Measurements from ENCODE around the gene RAB29.
"Not testable (repeated sequence)": the region's sequence is repeated elsewhere in the genome, so short reads cannot be mapped to it uniquely, and the experiment has no call there.

Gene RAB29, protein sequence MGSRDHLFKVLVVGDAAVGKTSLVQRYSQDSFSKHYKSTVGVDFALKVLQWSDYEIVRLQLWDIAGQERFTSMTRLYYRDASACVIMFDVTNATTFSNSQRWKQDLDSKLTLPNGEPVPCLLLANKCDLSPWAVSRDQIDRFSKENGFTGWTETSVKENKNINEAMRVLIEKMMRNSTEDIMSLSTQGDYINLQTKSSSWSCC

DNA sequence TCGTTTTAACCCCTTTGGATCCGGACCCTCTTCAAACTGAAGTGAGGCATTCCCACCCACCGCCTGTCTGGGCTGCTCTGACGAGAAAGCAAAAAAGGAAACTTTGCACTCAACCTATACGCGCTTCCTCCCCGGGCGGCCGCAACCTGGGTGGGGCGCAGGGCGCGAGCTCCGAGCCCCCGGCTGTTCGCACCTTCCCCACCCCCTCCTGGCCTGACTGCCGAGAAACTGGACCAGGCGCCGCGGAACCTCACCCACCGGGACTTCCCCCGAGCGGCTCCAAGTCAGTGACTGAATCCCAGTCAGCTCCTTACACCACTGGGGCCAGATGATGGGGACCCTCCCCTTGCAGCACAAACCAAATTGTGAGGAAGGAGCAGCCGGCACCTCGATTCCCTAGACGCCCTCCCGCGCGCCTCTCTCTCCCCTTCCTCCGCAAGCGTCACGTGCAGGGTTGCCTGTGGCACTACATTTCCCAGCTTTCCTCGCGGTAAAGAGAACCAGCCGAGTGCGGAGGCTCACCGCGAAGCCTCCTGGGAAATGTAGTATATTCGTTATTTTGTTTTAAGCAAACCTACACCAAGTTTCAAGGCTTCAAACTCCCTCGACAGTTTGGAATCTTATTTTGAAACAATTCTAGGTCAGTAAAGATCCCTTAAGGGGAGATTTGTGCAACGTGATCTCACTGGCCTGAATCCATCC is at the start of gene RAB29:
RAB29 (minus strand) TSS at position 468 of the 702 bp plus-strand sequence. CDS start 526 bp downstream, outside the sequence.
- peak; percentile 73 for DNase-seq (ENCODE audit: low spot score)

DNA sequence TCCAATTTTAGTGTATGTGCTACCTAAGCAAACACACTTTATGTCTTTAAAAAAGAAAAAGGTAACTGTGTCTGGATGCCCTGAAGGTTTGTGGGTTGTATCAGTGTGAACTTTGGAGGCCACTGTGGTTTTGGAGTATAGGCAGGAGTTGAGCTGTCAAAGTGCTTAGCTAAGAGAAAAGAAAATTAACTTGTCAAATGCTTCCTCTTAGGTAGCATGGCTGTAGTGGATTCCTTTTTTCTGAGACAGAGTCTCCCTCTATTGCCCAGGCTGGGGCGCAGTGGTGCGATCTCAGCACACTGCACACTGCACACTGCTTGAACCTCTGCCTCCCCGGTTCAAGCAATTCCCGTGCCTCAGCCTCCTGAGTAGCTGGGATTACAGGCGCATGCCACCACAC is 48.9 kb upstream of the RAB29 start:
- DNase-seq (ENCODE audit: low spot score): no peak

DNA sequence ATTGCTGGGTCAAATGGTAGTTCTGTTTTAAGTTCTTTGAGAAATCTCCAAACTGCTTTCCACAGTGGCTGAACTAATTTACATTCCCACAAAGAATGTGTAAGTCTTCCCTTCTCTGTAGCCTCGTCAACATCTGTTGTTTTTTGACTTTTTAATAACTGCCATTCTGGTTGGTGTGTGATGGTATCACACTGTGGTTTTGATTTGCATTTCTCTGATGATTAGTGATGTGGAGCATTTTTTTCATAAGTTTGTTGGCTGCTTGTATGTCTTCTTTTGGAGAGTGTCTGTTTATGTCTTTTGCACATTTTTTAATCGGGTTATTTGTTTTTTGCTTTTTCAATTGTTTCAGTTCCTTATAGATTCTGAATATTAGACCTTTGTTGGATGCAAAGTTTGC is 48.0 kb upstream of the RAB29 start:
- DNase-seq (ENCODE audit: low spot score): not testable (repeated sequence)

DNA sequence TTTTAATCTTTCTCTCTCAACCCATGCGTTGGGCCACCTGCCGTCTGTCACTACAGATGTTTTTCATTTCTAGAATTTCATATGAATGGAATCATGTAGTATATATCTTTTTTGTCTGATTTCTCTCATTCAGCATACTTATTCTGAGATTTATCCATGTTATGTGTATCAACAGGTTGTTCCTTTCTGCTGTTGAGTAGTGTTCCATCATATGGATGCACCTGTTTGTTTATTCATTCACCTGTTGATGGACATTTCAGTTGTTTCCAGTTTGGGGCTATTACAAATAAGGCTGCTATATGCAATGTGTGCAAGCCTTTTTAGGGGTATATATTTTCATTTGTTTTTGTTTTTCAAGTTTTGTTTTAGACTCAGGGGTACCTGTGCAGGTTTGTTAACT is 47.1 kb upstream of the RAB29 start:
- no peak for DNase-seq (ENCODE audit: low spot score)

DNA sequence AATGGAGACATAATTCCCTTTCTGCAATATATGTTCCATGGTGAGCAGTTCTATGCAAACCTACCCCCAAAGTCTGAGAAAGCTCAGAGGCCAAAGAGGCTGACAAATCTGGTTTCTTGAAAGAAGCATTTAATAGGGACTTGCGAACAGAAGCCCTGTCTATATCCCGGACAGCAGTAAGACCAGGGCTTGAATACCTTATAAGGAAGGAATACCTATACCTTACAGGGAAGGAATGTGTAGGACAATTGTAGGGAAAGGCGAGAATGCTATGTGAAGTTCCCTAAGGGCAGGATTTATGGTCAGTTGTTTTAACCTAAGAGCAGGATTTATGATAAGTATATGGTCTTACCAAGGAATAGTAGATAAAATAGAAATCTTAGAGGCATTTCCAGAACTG is 42.7 kb upstream of the RAB29 start:
- no peak for DNase-seq (ENCODE audit: low spot score)

DNA sequence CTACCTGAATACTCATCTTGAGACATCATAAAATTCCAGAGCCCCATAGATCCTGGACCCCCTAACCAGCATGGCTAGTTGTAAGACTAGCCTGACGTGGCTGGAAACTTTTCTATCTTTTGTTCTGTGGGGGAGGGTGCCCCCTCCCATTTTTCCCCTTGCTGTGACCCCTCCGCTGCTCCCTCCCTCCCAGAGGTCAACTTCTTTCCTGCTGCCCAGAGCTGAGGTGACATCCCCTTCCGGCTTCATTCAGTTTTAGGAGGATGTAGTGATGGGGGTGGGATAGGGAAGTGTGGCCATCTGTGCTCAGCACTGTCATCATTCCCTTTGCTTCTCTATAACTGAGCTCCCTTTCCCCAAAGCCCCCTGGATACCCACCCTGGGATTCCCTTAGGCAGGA is 42.1 kb upstream of the RAB29 start:
- DNase-seq (ENCODE audit: low spot score): no peak

DNA sequence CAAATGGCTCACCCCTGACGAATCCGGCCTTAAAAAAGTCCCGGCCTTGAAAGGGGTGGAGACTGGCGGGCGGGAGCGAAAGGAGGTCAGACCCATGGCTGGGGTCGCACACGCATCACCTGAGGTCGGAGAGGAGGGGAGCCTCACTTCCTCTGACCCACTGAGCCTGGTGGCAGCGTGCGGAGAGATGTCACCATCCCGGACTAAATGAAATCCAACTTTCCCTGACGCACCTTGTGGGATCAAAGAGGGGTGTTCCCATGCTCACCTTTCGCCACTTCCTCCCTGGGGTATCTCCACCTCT is 38.4 kb upstream of the RAB29 start:
- DNase-seq (ENCODE audit: low spot score): no peak

DNA sequence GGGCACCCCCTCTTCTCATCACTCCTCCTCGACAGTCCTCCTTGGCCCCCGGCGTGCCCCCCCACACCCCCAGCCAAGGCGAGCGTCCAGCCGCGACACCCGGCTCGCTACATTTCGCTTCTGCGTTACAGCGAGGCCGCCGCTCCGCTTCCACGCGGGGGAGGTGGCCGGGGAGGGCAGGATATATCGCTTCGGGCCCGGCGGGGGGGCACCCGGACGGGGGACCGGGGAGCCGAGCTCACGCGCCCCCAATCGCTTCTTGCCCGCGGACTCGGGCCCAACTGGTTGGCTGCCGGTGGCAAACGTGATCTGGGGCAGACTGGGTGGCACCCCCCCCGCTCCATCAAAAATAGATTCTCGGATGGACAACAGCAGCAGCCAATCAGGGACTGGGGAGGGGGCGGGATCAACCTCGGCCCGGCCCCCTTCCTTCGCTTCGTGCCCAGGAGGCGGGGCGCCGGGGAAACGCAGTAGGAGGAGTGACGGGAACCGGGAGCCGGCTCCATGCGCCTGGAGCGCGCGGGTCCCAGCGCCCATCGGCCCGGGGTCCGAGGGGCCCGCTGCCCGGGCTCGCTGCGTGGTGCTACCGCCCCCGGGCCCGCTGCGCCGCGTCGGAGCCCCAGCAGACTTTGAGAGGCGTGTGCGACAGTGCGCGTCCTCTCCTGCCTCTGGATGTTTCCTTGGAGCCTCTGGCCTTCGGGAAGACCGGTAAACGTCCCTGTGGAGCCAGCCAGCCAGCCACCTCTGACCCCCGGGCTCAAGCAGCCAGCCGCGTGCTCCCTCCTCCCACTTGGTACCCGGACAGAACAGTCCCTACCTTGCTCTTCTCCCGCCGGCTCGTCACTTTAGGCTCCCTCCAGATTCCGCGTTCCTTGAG is 37.8 kb upstream of the RAB29 start, which contains the start of gene SLC41A1:
SLC41A1 (minus strand) TSS at position 321 of the 877 bp plus-strand sequence. CDS start 2,757 bp downstream, outside the sequence.
- DNase-seq (ENCODE audit: low spot score): peak; percentile 98

DNA sequence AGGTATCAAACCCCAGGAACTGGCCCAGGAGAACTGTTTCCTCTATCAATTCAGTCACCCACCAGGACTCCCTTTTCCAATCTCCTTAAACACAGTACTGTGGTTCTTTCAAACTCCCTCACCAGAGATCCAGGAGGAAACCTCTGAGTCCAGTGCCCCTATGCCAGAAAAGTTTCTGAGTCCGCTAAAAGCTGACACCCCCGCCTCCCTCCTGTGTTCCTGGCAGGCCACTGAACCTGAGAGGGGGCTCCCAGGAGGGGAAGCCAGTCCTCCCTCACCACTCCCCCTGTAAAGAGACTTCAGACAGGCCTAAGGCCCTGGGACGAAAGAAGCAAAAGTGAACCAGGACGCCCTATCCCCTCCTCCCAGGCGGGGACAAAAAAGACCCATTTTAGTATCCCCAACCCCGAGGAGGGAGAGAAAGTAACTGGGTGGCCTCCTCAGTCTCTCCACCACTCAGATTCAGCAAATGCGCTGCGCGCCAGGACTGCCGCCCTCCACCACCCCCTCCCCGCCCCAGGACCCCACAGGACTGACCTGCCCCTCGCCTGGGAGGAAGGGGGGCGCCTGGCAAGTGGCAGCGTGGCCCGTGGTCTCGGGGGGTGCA is 37.1 kb upstream of the RAB29 start:
- peak; percentile 54 for DNase-seq (ENCODE audit: low spot score)

DNA sequence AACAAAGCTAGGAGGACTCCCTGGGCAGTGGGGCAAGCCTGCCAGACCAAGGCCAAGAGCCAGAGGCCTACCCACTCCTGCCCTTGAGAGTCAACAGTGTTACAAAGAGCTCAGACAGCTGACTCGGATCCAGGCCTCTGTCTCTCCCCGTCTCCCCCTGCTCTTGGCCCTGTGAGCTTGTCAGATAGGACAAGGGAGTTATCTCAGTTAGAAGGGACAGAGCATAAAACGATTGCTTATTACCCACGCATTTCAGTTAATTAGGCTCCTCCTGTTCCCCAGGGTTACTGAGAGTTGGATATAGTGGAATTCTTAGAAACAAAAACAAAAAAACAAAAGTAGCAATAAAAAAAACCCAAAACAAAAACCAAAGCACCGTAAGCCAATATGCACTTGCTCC is 36.4 kb upstream of the RAB29 start:
- DNase-seq (ENCODE audit: low spot score): peak; percentile 36

DNA sequence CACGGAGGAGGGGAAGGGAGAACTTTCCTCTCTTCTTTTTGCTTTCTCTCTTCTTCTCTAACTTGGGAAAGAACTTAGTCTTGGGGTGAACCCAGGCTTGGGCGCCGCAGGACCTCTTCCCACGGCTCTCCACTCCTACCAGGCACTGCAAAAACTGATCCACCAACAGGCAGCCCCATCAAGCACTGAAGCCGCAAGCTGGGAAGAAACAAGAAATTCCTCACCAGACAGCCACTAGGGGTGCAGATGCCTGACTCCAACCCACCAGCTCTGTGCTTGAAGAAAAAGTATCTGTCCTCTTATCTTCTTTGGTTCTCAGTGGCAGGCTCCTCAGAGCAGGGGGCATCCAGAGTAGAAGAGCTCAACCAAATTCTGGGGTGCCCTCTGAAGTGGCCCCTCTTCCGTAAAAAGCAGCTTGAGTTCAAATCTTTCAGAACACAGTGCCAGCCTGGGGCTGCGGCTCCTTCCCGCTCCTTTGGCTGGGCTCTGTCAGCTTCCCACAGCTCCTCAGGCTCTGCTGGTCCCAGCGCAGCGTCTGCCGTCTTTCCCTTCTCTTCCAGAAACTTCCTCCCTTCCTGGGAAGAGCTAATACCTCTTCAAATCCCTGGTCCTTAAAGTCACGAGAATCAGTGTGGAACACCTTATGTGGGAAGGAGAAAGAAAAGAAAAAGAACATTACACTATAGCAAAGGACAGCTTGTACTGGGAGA is 35.3 kb upstream of the RAB29 start:
- DNase-seq (ENCODE audit: low spot score): peak; percentile 59

DNA sequence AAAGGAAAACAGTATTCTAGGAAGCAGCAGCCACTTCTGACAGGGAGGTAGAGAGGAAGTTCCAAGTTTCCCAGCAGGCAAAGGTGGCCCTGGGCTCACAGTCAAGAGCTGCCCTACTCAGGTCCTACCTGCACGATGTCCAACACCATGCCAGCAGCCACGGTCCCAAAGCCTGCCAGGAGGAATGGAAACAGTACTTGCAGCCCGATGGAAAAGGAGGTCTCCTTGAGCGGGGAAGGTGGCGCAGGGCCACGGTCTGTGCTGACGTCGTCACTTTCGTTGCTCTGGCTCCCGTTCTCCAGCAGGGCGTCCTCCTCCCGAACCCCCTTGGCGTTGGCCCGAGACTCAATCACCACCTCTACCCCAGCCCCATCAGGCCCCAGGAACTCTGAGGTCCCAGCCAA is 34.7 kb upstream of the RAB29 start:
- no peak for DNase-seq (ENCODE audit: low spot score)

DNA sequence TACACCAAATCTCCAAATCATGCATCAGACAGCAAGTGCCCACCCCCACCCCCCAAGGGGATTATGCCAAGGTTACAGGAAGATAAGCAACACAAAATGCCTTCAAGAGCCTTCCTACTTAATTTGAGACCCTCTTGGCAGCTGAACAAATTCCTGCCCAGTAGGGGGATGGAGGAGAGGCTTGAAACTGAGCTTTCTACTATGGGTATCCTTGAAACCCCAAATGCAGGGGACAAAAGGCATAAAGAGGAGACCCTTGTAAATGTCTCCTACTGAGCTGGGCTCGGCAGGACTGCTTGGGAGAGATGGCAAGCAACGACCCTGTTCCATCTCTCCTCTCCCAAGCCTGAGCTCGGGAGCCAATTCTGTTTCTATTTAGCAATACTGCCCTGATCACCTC is 34.2 kb upstream of the RAB29 start:
- DNase-seq (ENCODE audit: low spot score): no peak

DNA sequence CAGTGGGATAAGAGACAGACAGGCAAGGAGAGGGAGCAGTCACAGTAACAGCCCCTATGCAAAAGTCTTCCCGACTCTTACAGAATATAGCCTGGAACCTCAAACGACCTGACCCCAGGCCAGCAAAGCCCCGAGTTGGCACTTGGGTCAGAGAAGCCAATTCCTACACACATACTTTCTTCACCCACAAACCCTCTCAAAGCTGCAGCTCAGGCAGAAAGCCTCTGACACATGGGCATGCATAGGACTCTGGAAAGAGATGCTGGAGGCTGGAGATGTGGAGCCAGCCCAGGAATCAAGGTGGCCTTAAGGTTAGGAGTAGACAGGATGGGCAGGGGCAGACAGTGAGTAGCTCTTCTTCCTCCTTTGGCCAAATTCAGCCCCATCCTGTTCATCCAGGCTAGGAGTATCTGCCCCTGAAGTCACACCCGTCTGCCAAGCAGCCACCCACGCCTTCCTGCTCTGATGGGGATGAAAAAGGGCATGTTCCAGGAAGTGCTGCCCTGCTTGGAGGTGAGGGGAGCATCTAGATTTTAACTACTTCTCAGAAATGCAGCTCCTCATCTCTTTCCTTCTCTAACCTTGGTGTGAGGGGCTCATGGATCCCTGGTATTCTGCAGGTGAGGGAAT is 29.9 kb upstream of the RAB29 start:
- no peak for DNase-seq (ENCODE audit: low spot score)

DNA sequence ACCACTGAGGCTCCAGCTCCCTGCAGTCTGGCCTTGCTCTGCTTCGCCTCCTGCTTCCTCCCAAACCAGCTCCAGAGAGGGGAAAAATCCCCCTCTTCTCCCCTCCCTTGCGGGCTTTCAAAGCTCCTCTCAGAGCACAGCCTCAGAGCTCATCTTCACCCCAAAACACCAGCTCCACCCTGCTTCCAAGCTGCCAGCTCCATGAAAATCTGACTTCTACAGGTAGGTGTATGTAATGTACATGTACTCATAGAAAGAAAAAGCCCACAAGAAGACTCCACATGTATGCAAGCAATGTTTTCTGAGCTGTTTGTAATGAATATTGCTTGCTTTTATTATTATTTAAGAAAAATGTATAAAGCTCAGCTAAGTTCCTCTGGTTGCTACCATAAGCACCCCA is 29.3 kb upstream of the RAB29 start:
- DNase-seq (ENCODE audit: low spot score): no peak

DNA sequence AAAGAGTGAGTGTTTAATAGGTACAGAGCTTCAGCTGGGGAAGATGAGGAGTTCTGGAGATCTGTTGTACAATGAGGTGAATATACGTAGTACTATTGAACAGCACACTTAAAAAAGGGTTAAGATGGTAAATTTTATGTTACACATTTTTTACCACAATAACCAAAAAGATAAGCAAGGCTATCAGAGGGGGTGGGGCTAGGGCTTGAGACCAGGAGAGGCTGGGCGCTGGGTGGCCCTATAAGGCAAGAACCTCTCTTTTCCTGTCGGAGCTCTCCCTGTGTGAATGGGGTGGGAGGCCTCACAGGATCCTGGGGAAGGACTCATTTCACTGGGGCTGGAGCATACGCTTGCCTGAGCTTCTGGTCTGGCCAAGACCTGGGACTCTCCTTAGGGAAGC is 28.7 kb upstream of the RAB29 start:
- DNase-seq (ENCODE audit: low spot score): no peak

DNA sequence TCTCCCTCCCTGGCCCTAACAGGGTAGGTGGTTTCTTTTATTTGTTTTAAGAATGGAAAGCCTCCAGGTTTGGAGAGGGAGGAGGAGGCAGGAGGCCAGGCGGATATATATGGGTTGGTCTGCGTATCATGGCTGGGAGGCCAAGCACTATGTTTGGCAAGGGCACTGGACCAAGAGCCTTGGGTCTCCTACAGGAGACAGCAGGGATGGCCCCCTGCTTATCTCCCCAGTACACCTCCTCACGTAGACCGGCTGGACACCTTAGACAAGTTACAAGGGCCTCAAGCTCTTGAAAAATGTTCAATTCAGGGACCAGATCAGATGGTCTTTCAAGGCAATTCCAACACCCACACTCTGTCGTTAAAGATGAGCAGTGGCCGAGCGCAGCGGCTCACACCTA is 26.8 kb upstream of the RAB29 start:
- no peak for DNase-seq (ENCODE audit: low spot score)

DNA sequence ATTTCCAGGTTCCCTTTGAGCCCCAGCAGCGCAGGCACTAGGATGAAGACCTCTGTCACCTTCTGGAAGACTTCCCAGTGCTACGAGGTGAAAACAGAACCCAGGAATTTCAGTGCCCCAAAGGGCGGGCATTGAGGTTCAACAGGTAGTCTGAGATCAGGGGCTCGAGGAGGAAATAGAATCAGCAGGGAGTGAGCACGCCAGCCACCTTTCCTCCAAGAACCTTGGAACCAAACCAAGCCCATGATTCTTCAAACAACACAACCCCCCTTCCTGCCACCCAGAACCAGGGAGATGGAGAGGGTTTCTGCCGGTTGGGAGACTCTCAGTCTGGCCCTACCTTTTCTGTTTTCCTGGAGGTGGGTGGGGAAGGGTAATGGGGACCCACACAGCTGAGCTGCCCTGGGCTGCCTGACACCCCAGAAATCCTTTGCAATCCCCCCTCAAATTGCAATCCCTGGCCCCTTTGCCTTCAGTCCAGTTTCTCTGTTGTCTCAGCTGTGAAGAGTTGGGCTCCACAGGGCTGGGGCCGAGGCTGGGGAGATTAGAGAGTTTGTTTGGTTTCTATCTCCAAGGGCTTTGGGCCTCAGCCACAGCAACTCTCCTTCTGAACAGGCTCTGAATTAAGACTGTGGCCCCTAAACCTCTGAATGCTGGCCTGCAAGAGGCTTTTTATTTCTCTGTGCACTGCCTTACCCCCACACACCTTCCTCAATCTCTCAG is 25.9 kb upstream of the RAB29 start:
- no peak for DNase-seq (ENCODE audit: low spot score)

DNA sequence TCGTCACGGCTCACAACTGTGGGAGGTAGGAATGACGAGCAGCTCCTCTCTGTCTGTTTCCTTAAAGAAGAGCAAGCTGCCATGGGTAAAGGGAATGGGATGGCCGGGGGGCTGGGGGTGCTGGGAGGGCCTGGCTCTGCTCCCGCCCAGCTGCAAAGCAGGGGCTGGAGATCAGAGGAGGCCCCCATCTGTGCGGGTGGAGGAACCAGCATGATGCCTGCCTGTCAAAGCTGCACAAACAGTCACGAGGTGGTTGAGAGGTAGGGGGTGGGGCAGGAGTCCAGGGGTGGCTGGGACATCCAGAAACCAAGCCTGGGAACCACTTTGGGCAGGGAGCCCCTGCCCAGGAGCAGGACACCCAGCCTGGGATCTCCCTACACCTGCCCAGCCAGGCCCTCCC is 25.1 kb upstream of the RAB29 start:
- no peak for DNase-seq (ENCODE audit: low spot score)

DNA sequence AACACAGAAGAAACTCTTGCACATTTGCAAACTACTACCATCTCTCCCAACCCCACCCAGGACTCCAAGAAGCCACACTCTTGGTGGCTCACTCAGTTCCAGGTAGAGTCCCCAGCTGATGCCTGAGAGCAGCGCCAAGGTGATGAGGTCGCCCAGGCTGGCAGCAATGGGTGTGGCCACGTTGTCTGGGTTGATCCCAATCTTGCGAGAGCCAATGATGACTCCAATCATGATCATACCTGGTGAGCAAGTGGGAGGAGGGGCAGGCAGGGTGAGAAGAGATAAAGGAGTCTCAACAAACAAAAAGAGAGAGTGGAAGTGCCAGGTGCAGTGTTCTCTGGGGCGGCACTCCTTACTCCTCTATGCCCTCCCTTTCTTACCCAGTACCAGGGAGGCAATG is 23.3 kb upstream of the RAB29 start:
- no peak for DNase-seq (ENCODE audit: low spot score)

DNA sequence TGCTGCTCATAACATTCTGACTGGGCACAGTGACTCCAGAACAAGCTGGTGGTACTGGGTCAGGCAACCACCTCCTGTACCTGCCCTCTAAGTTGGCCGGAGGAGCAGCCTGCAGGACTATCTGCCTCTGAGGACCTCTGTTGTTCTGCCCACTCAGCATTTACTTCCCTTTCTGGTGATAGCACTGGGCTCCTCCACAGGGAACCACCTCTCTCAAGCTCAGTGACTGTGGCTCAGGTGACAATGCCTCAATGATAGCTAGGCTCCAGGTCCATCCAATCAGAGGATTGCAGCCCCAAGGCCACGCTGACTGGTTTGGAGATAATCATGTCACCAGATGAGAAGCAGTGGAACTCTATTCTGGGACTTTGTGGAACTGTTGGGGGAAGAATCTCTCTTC is 21.9 kb upstream of the RAB29 start:
- DNase-seq (ENCODE audit: low spot score): no peak
